OCI-LY1 (cell line): ENCODE measurements around the gene SLCO4A1.
"Not testable (repeated sequence)": the region's sequence is repeated elsewhere in the genome, so short reads cannot be mapped to it uniquely, and the experiment has no call there.

Source experiments
- H2AFZ ChIP-seq: fragments of 200-600 bp; sonication (generic), shearing (Covaris generic); 2 replicates; pipeline ENCODE4 v1.6.0; 2014; ENCODE audit warnings: antibody characterized with exemption, mild to moderate bottlenecking, low read length
- H3F3A ChIP-seq: fragments of 200-600 bp; sonication (generic), shearing (Covaris generic); 2 replicates; pipeline ENCODE4 v1.6.0; 2014; ENCODE audit warnings: mild to moderate bottlenecking, antibody characterized with exemption, low read length, moderate library complexity; ENCODE audit not compliant: insufficient read depth
- H3K27ac ChIP-seq: fragments of 200-600 bp; sonication (generic); 2 replicates; pipeline ENCODE4 v1.5.1; 2014; ENCODE audit warnings: low read length, mixed run types, mild to moderate bottlenecking, low read depth; ENCODE audit not compliant: poor library complexity, severe bottlenecking
- H3K27me3 ChIP-seq: fragments of 200-600 bp; sonication (generic); 2 replicates; pipeline ENCODE4 v1.6.0; 2014; ENCODE audit warnings: antibody characterized with exemption, mild to moderate bottlenecking, low read length, moderate library complexity; ENCODE audit not compliant: insufficient read depth
- H3K36me3 ChIP-seq: fragments of 200-600 bp; sonication (generic); 2 replicates; pipeline ENCODE4 v1.6.1; 2014; ENCODE audit warnings: mild to moderate bottlenecking, antibody characterized with exemption, low read length, moderate library complexity, mixed read lengths; ENCODE audit not compliant: insufficient read depth
- H3K4me1 ChIP-seq: fragments of 200-600 bp; sonication (generic); 2 replicates; pipeline ENCODE4 v1.5.1; 2014; ENCODE audit warnings: mild to moderate bottlenecking, low read length, moderate library complexity; ENCODE audit not compliant: insufficient read depth, severe bottlenecking
- H3K4me2 ChIP-seq: fragments of 200-600 bp; sonication (generic), shearing (Covaris generic); 2 replicates; pipeline ENCODE4 v1.6.1; 2014; ENCODE audit warnings: low read length
- H3K4me3 ChIP-seq: fragments of 200-600 bp; sonication (generic); 2 replicates; pipeline ENCODE4 v1.5.1; 2014; ENCODE audit warnings: low read length, low read depth, mild to moderate bottlenecking, mixed read lengths; ENCODE audit not compliant: poor library complexity, severe bottlenecking
- H3K79me2 ChIP-seq: fragments of 200-600 bp; shearing (Covaris generic); 2 replicates; pipeline ENCODE4 v1.6.1; 2016; ENCODE audit warnings: mixed run types, low read length, mixed read lengths; ENCODE audit not compliant: insufficient read depth
- H3K9ac ChIP-seq: fragments of 200-600 bp; sonication (generic), shearing (Covaris generic); 2 replicates; pipeline ENCODE4 v1.6.1; 2014; ENCODE audit warnings: mild to moderate bottlenecking, low read length, mixed read lengths
- H3K9me2 ChIP-seq: fragments of 200-600 bp; sonication (generic), shearing (Covaris generic); 2 replicates; pipeline ENCODE4 v1.6.1; 2014; ENCODE audit warnings: low read depth, mild to moderate bottlenecking, low read length, mixed read lengths
- H3K9me3 ChIP-seq: fragments of 200-600 bp; shearing (Covaris generic); 2 replicates; pipeline ENCODE4 v1.6.1; 2014; ENCODE audit warnings: low read length, mixed read lengths
- H4K20me1 ChIP-seq: fragments of 200-600 bp; sonication (generic), shearing (Covaris generic); 2 replicates; pipeline ENCODE4 v1.6.0; 2016; ENCODE audit warnings: mild to moderate bottlenecking, low read length; ENCODE audit not compliant: insufficient read depth
- CTCF ChIP-seq: fragments of 200-600 bp; sonication (generic), shearing (Covaris generic); IDR thresholded peaks from 2 replicates; pipeline ENCODE4 v1.5.1; 2017; ENCODE audit warnings: mild to moderate bottlenecking, antibody characterized with exemption, low read length, moderate library complexity, mixed read lengths
- EZH2 ChIP-seq: fragments of 200-600 bp; sonication (generic), shearing (Covaris generic); IDR thresholded peaks from 2 replicates; pipeline ENCODE4 v1.8.0; 2017; ENCODE audit warnings: borderline replicate concordance, mixed run types, mild to moderate bottlenecking, antibody characterized with exemption, low read length, moderate library complexity, mixed read lengths

SLCO4A1 gene

DNA sequence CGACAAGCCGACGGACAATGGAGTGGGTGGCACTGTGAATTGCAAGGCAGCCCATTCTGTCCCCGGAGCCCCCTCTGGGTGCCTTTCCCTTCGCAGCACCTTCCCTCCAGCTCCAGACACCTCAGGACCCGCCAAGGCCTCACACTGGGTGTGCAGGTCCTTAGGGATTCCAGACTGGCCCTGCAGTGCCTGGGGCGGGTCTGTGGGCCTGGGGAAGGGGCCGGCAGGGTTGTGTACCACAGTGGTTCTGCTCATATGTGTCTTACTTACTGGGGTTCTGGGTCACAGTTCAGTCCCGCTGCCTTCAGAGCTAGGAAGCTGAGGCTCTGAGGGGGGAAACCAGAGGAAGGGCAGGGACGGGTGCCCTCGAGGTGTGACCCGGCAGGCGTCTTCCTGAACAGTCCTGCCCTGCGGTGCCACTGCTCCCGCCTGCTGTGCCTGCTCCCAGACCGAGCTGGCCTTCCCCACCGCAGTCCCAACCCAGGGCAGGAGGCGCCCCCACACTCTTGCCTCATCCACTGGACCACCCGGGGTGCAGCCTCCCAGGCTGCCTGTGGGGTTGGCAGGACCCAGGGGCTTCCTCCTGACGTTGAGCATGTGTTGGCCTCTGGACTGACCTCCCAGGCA is 16.3 kb upstream of the SLCO4A1 start:
- Histone ChIP-seq H3K9me3 (no peaks in the 10 kb centered on the region), H3K36me3 (no peaks in the 10 kb centered on the region), H3K9me2 (no peaks in the 10 kb centered on the region), H3K4me1 (peaks cover 25% of the 10 kb centered on the region), H3K27me3 (no peaks in the 10 kb centered on the region; the same call in 1 of the 2 replicates), H2AFZ (no peak overlapping the region), H4K20me1 (no peaks in the 10 kb centered on the region), H3K4me3 (no peak overlapping the region), H3K27ac (no peak overlapping the region), H3K4me2 (no peak overlapping the region), H3K9ac (no peak overlapping the region), H3F3A (no peaks in the 10 kb centered on the region), H3K79me2 (no peaks in the 10 kb centered on the region)
- TF ChIP-seq EZH2 (no peak), CTCF (no peak)

GRCh38 chr20:62627425-62627824 is 14.9 kb upstream of the SLCO4A1 start:
- not testable (repeated sequence) for H3K27ac ChIP-seq, H2AFZ ChIP-seq, H3K9ac ChIP-seq, H3K79me2 ChIP-seq, H3K27me3 ChIP-seq, H3K9me3 ChIP-seq, H4K20me1 ChIP-seq, H3F3A ChIP-seq, H3K4me2 ChIP-seq, H3K4me3 ChIP-seq, H3K9me2 ChIP-seq, H3K36me3 ChIP-seq
- peaks cover 25% of the 10 kb centered on the region for H3K4me1 ChIP-seq

DNA sequence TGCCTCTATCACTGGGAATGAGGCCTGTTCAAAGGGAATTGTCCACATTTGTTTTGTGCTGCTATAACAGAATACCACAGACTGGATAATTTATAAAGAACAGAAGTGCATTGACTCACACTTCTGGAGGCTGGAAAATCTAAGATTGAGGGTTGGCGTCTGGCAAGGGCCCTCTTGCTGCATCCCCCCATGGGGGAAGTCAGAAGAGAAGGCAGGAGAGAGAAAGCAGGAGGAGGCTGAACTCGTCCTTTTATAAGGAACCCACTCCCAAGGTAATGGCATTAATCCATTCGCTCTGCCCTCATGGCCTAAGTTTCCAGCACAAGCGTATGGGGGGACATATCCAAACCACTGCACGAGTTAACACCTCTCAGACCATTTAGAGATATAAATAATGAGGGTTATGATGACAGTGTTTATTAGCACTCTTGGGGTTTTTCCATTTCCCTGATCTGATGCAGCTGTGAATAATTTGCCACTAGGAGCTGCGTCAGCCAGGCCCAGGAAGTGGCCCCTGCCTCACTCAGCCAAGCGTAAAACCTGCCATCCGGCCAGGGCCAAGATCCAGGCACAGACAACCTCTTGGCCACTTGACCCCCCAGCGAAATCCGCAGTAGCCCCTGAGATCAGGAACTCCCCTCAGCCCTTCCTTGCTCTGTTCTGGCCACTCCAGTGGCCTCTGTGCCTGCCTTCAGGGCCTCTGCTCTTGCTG is 14.2 kb upstream of the SLCO4A1 start:
- peaks cover 24% of the 10 kb centered on the region for H3K4me1 ChIP-seq
- H2AFZ ChIP-seq, result no peak overlapping the region
- no peaks in the 10 kb centered on the region for H3K79me2 ChIP-seq
- H3K9me3 ChIP-seq, result no peaks in the 10 kb centered on the region
- no peak overlapping the region for H3K27ac ChIP-seq
- no peaks in the 10 kb centered on the region; the same call in 1 of the 2 replicates for H3K27me3 ChIP-seq
- H3K4me2 ChIP-seq, result no peak overlapping the region
- TF ChIP-seq EZH2 (no peak), CTCF (no peak)
- no peaks in the 10 kb centered on the region for H3F3A ChIP-seq
- H3K36me3 ChIP-seq, result no peaks in the 10 kb centered on the region
- H3K4me3 ChIP-seq, result no peak overlapping the region
- H3K9me2 ChIP-seq, result no peaks in the 10 kb centered on the region
- no peaks in the 10 kb centered on the region for H4K20me1 ChIP-seq
- H3K9ac ChIP-seq, result no peak overlapping the region
